ENCODE data around the gene HTR3B. TPM values are rescaled to one million over a fixed set of nuclear protein-coding genes. Genes with fewer than 3 reads are reported as not detected.

The HTR3B gene
- total and polyA plus RNA-seq, 8 donors = not detected

- peak in 1 of 6 donors; percentile 42 for DNase-seq
- intact Hi-C loops (cut with DNase I) = loop anchor here in 1 of 3 donors (5.0 kb wide), 1 partner anchor 268 kb away; no protein-coding TSS in a partner anchor
- peak; percentile 51 to 72 (median 64) for ATAC-seq
- Histone ChIP-seq H3K36me3 (no peaks in the 10 kb centered on the region), H3K27ac (no peak overlapping the region), H3K4me1 (no peaks in the 10 kb centered on the region), H3K27me3 (peaks cover 0 to 3% (median 1%) of the 10 kb centered on the region in 4 donors), H3K4me3 (no peak overlapping the region), H3K9me3 (no peaks in the 10 kb centered on the region)
- WGBS, 2 donors = 2 to 3% methylated on average over 6 of the region's 6 CpGs
- no peak for FAIRE-seq
- TF ChIP-seq CTCF (IDR thresholded peaks at IDR 0.05) = peak; percentile 41 to 64 (median 56)
These were observed 89.7 kb downstream of the HTR3B start for GRCh38 chr11:113994077-113994954.

Other genes with a start within 250 kb of the HTR3B start
- under 1 TPM; 0.19 to 1.00 (median 0.46) TPM for gene TMPRSS5, start 198.5 kb upstream of the HTR3B start, total RNA-seq
- gene TMPRSS5, start 198.5 kb upstream of the HTR3B start, polyA plus RNA-seq = 1 to 10 TPM; 1.1 TPM
- gene ZW10, start 131.1 kb upstream of the HTR3B start, total RNA-seq = 1 to 10 TPM; 6.5 to 8.2 (median 7.2) TPM
- 1 to 10 TPM; 2.8 to 5.7 TPM for gene ZW10, start 131.1 kb upstream of the HTR3B start, polyA plus RNA-seq
- not detected for gene CLDN25, start 125.0 kb upstream of the HTR3B start, total RNA-seq
- gene CLDN25, start 125.0 kb upstream of the HTR3B start, polyA plus RNA-seq = not detected
- 10 to 100 TPM in 3 of 6 donors, 1 to 10 TPM in 3; 6.3 to 16.6 (median 9.8) TPM for gene USP28, start 29.2 kb upstream of the HTR3B start, total RNA-seq
- 1 to 10 TPM; 3.2 to 4.2 TPM for gene USP28, start 29.2 kb upstream of the HTR3B start, polyA plus RNA-seq
- gene HTR3A, start 70.3 kb downstream of the HTR3B start, total RNA-seq = 1 to 10 TPM in 2 of 6 donors, under 1 TPM in 4; 0.23 to 4.9 (median 0.70) TPM
- 1 to 10 TPM in 1 of 2 donors, under 1 TPM in 1; 0.16 to 1.2 TPM for gene HTR3A, start 70.3 kb downstream of the HTR3B start, polyA plus RNA-seq
- gene ZBTB16, start 154.9 kb downstream of the HTR3B start, total RNA-seq = 10 to 100 TPM in 5 of 6 donors, 1 to 10 TPM in 1; 8.1 to 76.4 (median 47.0) TPM
- 10 to 100 TPM; 12.0 to 41.3 TPM for gene ZBTB16, start 154.9 kb downstream of the HTR3B start, polyA plus RNA-seq